ENCODE data around the gene PIK3R6.
"Not testable (repeated sequence)": the region's sequence is repeated elsewhere in the genome, so short reads cannot be mapped to it uniquely, and the experiment has no call there.

The PIK3R6 gene

GRCh38 chr17:8875436-8875835 lies 8.0 kb upstream of the PIK3R6 start:
- no peak for DNase-seq (ENCODE audit: low read depth in 2 of 2)

DNA sequence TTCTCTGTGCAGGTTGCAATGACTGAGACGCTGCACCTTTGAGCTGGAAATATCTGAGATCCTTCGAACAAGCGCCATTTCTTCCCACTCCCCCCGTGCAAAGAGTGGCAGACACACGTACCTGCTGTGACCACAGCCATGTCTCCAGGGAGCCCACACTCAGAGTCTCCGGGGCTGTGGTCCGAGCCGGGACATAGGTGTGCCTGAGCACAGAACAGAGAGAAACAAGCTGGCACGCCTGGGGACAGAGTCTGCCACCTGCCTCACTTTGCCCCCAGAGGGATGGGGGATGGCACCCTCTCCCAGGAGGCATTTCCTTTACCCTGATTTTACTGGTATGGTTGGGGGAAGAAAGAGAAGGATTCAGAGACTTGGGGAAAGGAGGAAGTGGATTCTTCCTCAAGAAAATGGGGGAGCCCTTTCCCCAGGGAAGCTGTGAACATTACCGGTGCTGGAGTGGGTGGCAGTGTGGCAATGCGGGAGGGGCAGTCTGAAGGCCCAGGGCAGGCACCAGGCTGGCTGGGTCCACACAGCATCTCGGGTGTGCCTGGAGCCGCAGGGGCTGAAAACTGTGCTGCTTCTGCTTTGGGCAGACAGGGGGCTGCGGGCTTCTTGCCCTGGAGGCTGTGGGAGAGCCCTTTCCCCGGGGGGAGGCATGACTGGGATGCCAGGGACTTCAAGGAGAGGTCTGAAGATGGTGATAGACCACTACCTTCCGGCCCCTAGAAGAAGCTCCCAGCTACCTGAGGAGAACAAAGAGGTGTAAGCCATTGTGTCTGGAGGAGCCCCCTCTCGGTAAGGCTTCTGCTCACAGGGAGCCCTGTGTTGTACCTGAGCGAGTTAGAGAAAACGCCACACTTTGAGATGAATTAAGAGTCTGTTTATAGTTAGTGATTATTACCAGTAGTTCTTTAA lies 6.6 kb upstream of the PIK3R6 start:
- no peak for DNase-seq (ENCODE audit: low read depth in 2 of 2)

DNA sequence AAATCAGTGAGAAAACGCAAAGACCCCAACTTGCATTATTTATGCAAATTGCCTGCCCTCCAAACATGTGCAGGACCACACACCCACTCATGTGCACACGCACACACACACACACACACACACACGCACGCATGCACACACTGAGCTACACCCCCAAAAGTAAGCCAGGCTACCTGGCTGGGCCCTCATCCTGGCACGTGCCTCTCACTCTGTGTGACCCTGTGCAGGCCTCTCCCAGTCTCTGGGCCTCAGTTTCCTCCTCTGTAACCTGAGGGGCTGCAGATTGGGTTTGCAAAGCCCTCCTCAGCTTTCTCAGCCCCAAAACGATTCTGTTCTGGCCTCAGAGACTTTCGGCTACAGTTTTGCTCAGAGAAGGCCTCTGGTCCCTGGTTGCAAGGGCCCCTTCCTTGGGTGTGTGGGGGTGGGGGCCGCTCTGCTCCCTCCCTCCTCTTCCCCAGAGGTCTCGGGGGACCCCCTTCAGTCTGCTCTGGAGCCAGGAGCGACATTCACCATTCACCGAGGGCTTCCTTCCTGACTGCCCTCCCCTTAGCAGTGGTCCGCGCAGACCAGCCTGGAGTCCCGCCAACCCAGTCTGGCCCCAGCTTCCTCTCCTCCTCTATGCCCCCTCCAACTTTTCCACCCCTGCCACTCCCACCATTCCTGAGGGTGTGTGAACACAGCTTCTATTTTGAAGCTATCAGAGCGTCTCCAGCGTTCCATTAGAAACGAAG lies 5.4 kb upstream of the PIK3R6 start:
- no peak for DNase-seq (ENCODE audit: low read depth in 2 of 2)

DNA sequence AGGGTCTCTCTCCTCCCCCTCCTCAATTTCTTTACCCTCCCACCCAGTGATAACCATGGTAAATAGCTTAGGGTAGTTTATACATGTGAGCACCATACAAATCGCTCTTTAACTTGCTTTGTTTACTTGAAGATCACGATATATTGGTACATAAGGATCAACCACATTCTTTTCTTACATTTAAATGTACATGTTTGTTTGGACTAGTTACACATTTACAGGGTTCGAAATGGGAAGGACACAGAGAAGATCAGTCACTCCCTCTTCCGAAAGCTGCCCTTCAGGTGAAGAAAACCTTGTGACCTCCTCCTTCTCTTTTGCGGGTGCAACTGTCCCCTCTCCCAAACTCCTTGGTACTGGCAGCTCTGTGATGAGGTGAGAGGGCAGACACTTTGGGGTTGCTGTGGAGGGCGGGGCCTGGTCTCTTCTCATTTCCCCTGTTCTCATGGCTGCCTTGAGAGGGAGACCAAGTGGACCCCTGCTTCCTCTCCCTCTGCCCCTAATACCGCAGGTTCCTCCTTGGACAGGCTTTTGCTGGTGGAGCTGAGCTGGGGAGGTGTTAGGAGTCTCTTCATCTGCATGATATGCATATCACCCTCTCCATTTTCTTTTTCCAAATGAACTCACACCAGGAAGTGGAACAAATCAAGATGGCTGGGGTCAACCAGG lies 4.7 kb upstream of the PIK3R6 start:
- DNase-seq (ENCODE audit: low read depth in 2 of 2), result no peak

GRCh38 chr17:8871081-8871581 lies 3.7 kb upstream of the PIK3R6 start:
- no peak for DNase-seq (ENCODE audit: low read depth in 2 of 2)

DNA sequence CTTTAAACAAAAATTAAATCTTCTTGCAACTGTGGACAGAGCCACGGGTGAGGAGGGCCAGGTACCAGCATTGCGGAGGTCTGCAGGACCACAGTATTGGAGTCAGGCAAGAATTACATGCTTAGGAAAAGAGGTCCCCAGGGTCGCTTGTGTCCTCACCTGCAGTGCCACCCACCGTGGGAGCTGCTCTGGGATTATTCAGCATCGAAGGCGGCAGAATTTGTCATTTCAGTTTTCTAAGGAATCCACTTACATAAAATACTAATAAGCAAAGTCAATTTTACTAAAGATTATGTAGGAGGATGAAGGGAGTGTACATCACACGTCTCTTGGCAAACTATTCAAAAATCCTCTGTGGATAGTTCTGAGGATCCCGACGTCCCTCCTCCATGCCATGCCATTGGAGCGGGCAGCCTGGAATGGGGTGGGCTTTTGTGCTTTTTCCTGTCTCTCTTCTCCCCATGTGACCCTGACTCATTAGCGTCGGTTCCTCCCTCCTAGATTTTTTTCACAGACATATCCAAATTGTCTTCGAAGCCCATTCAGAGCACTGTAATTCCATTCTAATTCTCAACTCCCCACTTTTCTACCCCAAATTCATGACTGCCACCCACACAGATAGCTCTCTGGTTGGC lies 3.0 kb upstream of the PIK3R6 start:
- DNase-seq (ENCODE audit: low read depth in 2 of 2), result no peak

DNA sequence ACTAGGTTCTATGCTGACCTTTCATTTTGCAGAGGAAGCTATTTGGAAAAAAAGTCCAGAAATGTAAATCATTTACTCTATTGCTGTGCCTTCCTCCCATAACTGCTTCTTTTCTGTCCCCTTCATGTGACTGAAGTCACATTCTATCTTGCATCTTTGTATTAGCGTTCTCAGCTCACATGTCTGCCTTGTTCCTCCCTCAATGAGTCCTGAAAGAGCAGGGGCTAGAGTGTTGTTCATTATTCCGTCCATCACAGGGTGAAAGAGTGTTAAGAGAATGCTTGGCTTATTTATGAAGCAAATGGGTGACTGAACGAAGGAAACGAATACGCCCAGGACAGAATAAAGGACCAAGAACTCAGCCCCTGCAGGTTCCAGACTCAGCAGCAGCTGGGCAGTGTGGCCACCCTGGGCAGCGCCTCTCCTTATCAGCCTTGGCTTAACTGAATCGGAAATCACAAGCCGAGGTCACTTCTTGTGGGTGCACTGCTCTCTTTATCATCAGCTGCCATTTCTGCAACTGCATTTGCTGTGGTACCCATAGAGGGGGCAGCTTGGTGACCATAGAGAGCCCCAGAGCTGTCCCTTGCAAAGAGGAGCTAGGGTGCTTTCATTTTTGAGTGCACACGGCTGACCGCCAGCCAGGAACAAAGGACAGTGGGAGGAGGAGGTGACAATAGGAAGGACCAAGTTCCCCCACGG lies 1.8 kb upstream of the PIK3R6 start:
- no peak for DNase-seq (ENCODE audit: low read depth in 2 of 2)

GRCh38 chr17:8868529-8868951 lies 1.1 kb upstream of the PIK3R6 start:
- DNase-seq (ENCODE audit: low read depth in 2 of 2), result no peak

GRCh38 chr17:8868092-8868491 lies 618 bp upstream of the PIK3R6 start:
- no peak for DNase-seq (ENCODE audit: low read depth in 2 of 2)

GRCh38 chr17:8865811-8866210 lies 1.7 kb downstream of the PIK3R6 start:
- no peak for DNase-seq (ENCODE audit: low read depth in 2 of 2)

GRCh38 chr17:8865385-8865784 lies 2.1 kb downstream of the PIK3R6 start:
- DNase-seq (ENCODE audit: low read depth in 2 of 2), result no peak

DNA sequence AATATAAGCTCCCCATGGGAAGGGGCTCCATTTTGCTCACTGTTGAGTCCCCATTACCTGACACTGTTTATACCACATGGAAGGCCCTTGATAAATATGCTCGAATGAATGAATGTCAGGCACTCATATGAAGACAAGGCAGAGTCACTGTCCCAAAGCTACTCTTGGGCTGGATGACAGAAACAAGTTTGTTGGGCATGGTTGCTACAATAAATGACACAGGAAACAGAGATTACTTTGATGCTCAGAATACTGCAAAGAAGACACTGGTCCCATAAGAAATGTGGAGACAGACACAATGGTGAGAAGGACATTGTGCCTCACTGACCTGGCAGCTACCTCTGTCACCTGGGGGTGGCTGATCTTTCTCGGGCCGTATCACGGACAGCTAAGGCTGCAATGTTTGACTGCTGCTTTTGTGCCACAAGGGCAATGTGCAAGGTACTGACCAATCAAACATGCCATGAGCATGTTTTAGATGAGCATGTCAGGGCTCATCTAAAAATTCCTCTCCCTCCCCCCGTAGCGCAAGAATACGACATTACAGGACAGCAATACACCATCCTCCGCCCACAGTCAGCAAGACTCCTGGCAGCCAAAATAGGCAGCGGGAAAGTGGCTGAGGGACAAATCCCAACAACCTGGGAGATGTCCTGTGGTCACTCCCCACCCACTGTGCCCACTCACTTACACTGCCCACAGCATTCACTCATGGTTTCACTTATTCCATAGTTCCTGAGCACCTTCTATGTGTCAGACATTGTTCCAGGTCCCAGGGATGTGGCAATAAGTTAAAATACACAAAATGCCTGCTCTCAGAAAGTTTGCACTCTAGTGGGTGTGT lies 5.0 kb downstream of the PIK3R6 start:
- DNase-seq (ENCODE audit: low read depth in 2 of 2), result no peak

DNA sequence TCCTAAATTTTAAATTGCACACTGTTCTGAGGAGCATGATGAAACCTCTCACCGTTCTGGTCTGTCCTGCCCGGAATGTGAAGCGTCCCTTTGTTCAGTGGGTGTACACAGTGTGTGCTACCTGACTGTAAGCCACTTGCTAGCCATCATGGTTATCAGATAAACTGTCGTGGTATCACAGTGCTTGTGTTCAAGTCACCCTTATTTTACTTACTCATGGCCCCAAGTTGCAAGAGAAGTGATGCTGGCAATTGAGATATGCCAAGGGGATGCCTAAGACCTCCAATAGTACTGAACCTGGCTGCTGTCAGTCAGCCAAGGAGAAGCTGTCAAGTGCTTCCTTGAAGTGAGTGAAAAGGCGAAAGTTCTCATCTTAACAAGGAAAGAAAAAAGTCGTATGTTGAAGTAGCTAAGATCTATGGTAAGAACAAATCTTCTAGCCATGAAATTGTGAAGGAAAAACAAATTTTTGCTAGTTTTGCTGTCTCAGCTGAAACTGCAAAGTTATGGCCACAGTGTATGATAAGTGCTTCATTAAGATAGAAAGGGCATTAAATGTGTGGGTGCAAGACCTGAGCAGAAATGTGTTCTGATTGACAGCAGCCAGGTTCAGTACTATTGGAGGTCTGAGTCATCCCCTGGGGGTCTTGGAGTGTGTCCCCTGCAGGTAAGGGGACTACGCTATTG lies 5.8 kb downstream of the PIK3R6 start:
- DNase-seq (ENCODE audit: low read depth in 2 of 2), result no peak

DNA sequence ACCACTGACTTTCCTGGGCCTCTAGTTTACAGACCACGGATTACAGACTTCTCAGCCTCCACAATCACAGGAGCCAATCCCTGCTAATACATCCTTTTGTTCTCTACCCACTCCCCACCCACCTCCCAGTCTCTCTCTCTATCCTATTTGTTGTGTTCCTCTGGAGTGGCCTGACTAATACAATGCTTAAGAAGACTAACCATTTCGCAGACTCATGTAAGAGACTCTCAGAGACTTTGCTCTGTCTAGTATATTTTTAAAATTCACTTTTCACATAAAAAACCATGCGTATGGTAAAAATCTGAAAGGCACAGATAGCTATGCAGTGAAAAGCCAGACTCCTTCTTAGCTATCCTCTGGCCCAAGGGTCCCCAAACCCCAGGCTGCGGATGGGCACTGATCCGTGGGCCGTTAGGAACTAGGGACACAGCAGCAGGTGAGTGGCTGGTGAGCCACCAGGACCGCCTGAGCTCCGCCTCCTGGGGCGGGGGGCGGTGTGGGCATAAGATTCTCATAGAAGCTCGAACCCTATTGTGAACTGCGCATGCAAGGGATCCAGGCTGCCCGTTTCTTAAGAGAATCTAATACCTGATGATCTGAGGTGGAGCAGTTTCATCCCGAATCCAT lies 7.6 kb downstream of the PIK3R6 start:
- no peak for DNase-seq (ENCODE audit: low read depth in 2 of 2)

- DNase-seq (ENCODE audit: low read depth in 2 of 2), result no peak
Observed at GRCh38 chr17:8859027-8859803, 8.3 kb downstream of the PIK3R6 start.

- no peak for DNase-seq (ENCODE audit: low read depth in 2 of 2)
Observed at GRCh38 chr17:8857919-8858318, 9.6 kb downstream of the PIK3R6 start.

DNA sequence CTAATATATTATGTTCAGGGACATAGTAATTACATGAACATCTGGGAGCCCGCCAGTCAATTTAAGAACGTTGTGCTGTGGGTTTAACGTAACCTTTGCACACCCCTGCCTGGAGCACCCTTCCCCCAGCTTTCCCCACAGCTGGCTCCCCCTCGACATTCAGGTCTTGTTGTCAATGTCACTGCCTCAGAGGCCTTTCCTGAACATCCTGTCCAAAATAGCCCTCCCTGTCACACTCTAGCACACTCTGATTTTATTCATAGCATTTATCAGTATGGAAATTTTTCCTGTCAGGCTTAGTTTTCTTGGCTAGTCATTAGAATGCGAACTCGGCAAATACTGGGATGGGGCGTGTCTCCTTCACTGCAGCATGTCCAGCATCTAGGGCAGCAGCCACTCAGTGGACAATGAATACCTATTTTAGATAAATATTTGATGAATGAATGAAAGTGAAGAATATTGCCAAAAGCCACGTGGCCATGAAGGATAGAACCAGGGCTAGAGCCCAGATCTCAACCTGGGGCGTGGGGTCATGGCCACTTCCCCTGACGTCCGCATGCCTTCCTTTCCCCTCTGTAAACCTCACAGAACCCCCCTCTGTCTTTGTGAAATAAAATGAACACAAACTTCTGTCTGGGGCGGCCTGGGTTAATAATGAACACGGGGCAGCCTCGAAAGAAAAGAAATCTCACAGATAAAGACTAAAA lies 10.5 kb downstream of the PIK3R6 start:
- DNase-seq (ENCODE audit: low read depth in 2 of 2), result no peak

DNA sequence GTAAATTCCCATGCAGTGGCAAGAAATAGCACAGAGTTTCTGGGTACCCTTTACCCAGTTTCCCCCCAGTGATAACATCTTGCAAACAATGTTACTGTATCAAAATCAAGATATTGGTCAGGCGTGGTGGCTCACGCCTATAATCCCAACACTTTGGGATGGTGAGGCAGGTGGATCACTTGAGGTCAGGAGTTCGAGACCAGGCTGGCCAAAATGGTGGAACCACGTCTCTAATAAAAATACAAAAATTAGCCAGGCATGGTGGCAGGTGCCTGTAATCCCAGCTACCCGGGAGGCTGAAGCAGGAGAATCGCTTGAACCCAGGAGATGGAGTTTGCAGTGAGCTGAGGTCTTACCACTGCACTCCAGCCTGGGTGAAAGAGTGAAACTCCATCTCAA lies 11.3 kb downstream of the PIK3R6 start:
- DNase-seq (ENCODE audit: low read depth in 2 of 2), result not testable (repeated sequence)
